Uterus (tissue), 4 donors: ENCODE results near the gene RAB40A. TPM values are rescaled to one million over a fixed set of nuclear protein-coding genes. Genes with fewer than 3 reads are reported as not detected.

Source experiments
- DNase-seq, 2 donors: peaks; one replicate each; pipeline ENCODE4 v3.0.0-alpha.2; 2019 to 2020
- H3K27ac ChIP-seq, 2 donors: fragments of 200-600 bp; sonication (generic); 1 replicate in 1 of 2; 2 replicates in 1 of 2; pipeline ENCODE4 v1.5.1; 2016 to 2018
- H3K27me3 ChIP-seq, 2 donors: fragments of 200-600 bp; sonication (generic); one replicate each; pipeline ENCODE4 v1.5.1; 2018 to 2019; ENCODE audit warnings: control low read depth in 1 of 2
- H3K36me3 ChIP-seq, 2 donors: fragments of 200-600 bp; sonication (generic); one replicate each; pipeline ENCODE4 v1.5.1; 2019; ENCODE audit warnings: control low read depth in 1 of 2
- H3K4me1 ChIP-seq, 2 donors: fragments of 200-600 bp; sonication (generic); one replicate each; pipeline ENCODE4 v1.5.1; 2018 to 2019; ENCODE audit warnings: control low read depth in 1 of 2
- H3K4me3 ChIP-seq, 2 donors: fragments of 200-600 bp; sonication (generic); 1 replicate in 1 of 2; 2 replicates in 1 of 2; pipeline ENCODE4 v1.5.1; 2018 to 2019; ENCODE audit warnings: mild to moderate bottlenecking in 1 of 2
- H3K9me3 ChIP-seq, 2 donors: fragments of 200-600 bp; sonication (generic); one replicate each; pipeline ENCODE4 v1.5.1; 2019; ENCODE audit warnings: control low read depth in 1 of 2
- CTCF ChIP-seq, 4 experiments: fragments of 200-600 bp in 2 of 4; fragments of 450-650 bp in 2 of 4; sonication (generic) in 2 of 4; IDR thresholded peaks; one replicate each; pipeline ENCODE4 v1.5.1; 2016 to 2019; ENCODE audit warnings: antibody characterized with exemption in 4 of 4, mild to moderate bottlenecking in 2 of 4, moderate library complexity in 1 of 4
- POLR2A ChIP-seq, 2 donors: fragments of 450-650 bp; IDR thresholded peaks; one replicate each; pipeline ENCODE4 v1.6.1; 2016; ENCODE audit warnings: antibody characterized with exemption in 2 of 2, mild to moderate bottlenecking in 1 of 2, moderate library complexity in 1 of 2
- intact Hi-C: fragments of 100-400 bp; cut with DNase I; formaldehyde crosslinking; loops from one replicate; pipeline ENCODE4 v1.15.1; 2023; ENCODE audit warnings: low total_unique reads
- total RNA-seq, 4 donors: library from RNA; depleted of rRNA in 3 of 4; stranded (reverse); fragments of >200 nt in 3 of 4; gene quantifications; one replicate each; pipeline versions ENCODE4 v1.1.0 to v1.2.4, GENCODE V29; 2014 to 2023
- donor health status: DM: yes; HTN: yes; CAD: no.

RAB40A gene
- total RNA-seq, result 1 to 10 TPM in 3 of 4 donors, under 1 TPM in 1; 0.88 to 8.7 (median 3.9) TPM

GRCh38 chrX:103519389-103519788 lies at the start of gene RAB40A:
RAB40A (minus strand) TSS chrX:103519489; CDS start chrX:103500756, 18,733 bp downstream.
- no peaks in the 10 kb centered on the region for H3K27me3 ChIP-seq
- no peak within 1 kb of the TSS for H3K4me3 ChIP-seq
- no peak within 1 kb of the TSS for H3K27ac ChIP-seq
- no peaks in the 10 kb centered on the region for H3K36me3 ChIP-seq
- H3K4me1 ChIP-seq, result no peaks in the 10 kb centered on the region
- intact Hi-C loops, result no loop called here
- H3K9me3 ChIP-seq, result no peaks in the 10 kb centered on the region
- no peak for DNase-seq
- TF ChIP-seq CTCF (IDR thresholded peaks at IDR 0.05) (no peak), POLR2A (IDR thresholded peaks at IDR 0.05) (no peak)

GRCh38 chrX:103565752-103566151 lies 46.5 kb upstream of the RAB40A start:
- no peak for DNase-seq
- no peaks in the 10 kb centered on the region for H3K9me3 ChIP-seq
- intact Hi-C loops, result no loop called here
- H3K27ac ChIP-seq, result peak overlapping the region; percentile 43 to 70
- H3K36me3 ChIP-seq, result no peaks in the 10 kb centered on the region
- H3K4me3 ChIP-seq, result no peak overlapping the region
- H3K27me3 ChIP-seq, result peaks cover 0 to 6% of the 10 kb centered on the region in 2 donors
- no peaks in the 10 kb centered on the region for H3K4me1 ChIP-seq
- no peak for TF ChIP-seq POLR2A (IDR thresholded peaks at IDR 0.05)
- no peak for TF ChIP-seq CTCF (IDR thresholded peaks at IDR 0.05)

GRCh38 chrX:103565197-103565596 lies 45.9 kb upstream of the RAB40A start:
- Histone ChIP-seq H3K9me3 (no peaks in the 10 kb centered on the region), H3K27ac (peak overlapping the region; percentile 43 to 70), H3K36me3 (no peaks in the 10 kb centered on the region), H3K4me1 (no peaks in the 10 kb centered on the region), H3K27me3 (peaks cover 0 to 5% of the 10 kb centered on the region in 2 donors), H3K4me3 (no peak overlapping the region)
- intact Hi-C loops, result no loop called here
- TF ChIP-seq CTCF (IDR thresholded peaks at IDR 0.05) (no peak), POLR2A (IDR thresholded peaks at IDR 0.05) (no peak)
- no peak for DNase-seq

- TF ChIP-seq CTCF (IDR thresholded peaks at IDR 0.05) (no peak), POLR2A (IDR thresholded peaks at IDR 0.05) (no peak)
- no peaks in the 10 kb centered on the region for H3K36me3 ChIP-seq
- H3K27me3 ChIP-seq, result no peaks in the 10 kb centered on the region
- no peak overlapping the region for H3K27ac ChIP-seq
- no peaks in the 10 kb centered on the region for H3K4me1 ChIP-seq
- DNase-seq, result no peak
- intact Hi-C loops, result no loop called here
- no peaks in the 10 kb centered on the region for H3K9me3 ChIP-seq
- H3K4me3 ChIP-seq, result no peak overlapping the region
Observed at GRCh38 chrX:103562801-103563200, 43.5 kb upstream of the RAB40A start.

GRCh38 chrX:103560256-103560655 lies 41.0 kb upstream of the RAB40A start:
- Histone ChIP-seq H3K9me3 (no peaks in the 10 kb centered on the region), H3K36me3 (no peaks in the 10 kb centered on the region), H3K4me3 (no peak overlapping the region), H3K27ac (peak overlapping the region in 1 of 2 donors; percentile 48), H3K4me1 (no peaks in the 10 kb centered on the region), H3K27me3 (no peaks in the 10 kb centered on the region)
- intact Hi-C loops, result no loop called here
- TF ChIP-seq CTCF (IDR thresholded peaks at IDR 0.05) (no peak), POLR2A (IDR thresholded peaks at IDR 0.05) (no peak)
- no peak for DNase-seq
